C4-2B (cell line): Measurements from ENCODE around the gene GSX1.
A peak's percentile ranks its signal among the peaks of the same experiment; 100 is the strongest.

Experiments
- ZFX ChIP-seq: fragments of 450-650 bp; IDR thresholded peaks from 2 replicates; pipeline ENCODE4 v1.6.1; 2017
- TF ChIP-seq, protein P1 (sequence below): fragments of 450-650 bp; conservative IDR thresholded peaks from 2 replicates; pipeline ENCODE4 v1.5.1; 2017; ENCODE audit warnings: mild to moderate bottlenecking

DNA sequence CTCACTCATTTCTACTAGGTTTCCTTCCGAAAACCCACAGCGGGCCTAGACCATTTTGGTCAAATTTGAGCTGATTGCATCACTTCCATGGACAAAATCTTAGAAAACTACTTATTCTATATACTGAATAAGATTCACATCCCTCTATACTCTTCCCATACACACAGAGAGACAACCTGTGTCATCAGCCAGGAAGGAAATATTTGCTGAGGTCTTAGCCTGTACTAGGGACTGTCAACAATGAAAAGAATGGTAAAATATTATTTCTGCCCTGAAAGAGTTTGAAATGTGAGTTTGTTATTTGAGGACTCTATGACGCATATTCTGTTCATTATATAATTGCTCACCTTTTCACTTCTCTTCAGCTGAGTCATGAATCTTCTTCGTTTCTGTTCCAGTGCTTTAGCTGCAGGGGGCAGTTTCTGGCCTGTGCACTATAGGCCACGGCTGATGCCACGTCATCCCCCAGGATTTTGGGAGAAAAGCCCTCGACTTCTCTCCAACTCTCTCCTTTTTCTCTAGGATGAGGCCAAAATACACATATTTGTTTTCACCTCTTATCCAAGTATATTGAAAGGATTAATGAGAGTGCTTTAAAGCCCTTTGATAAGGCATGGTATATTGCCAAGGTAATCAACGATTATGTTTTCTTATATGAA lies 47.7 kb downstream of the GSX1 start:
- TF ChIP-seq, protein P1, sequence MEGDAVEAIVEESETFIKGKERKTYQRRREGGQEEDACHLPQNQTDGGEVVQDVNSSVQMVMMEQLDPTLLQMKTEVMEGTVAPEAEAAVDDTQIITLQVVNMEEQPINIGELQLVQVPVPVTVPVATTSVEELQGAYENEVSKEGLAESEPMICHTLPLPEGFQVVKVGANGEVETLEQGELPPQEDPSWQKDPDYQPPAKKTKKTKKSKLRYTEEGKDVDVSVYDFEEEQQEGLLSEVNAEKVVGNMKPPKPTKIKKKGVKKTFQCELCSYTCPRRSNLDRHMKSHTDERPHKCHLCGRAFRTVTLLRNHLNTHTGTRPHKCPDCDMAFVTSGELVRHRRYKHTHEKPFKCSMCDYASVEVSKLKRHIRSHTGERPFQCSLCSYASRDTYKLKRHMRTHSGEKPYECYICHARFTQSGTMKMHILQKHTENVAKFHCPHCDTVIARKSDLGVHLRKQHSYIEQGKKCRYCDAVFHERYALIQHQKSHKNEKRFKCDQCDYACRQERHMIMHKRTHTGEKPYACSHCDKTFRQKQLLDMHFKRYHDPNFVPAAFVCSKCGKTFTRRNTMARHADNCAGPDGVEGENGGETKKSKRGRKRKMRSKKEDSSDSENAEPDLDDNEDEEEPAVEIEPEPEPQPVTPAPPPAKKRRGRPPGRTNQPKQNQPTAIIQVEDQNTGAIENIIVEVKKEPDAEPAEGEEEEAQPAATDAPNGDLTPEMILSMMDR = peak; percentile 17
- no peak for TF ChIP-seq ZFX
